ENCODE data around the gene ZNF594. TPM values are rescaled to one million over a fixed set of nuclear protein-coding genes. Genes with fewer than 3 reads are reported as not detected.
"Not testable (repeated sequence)": the region's sequence is repeated elsewhere in the genome, so short reads cannot be mapped to it uniquely, and the experiment has no call there.

ZNF594 gene
- 18.3 to 21.0 TPM (median 18.9 TPM) in 3 replicates for total RNA-seq

DNA sequence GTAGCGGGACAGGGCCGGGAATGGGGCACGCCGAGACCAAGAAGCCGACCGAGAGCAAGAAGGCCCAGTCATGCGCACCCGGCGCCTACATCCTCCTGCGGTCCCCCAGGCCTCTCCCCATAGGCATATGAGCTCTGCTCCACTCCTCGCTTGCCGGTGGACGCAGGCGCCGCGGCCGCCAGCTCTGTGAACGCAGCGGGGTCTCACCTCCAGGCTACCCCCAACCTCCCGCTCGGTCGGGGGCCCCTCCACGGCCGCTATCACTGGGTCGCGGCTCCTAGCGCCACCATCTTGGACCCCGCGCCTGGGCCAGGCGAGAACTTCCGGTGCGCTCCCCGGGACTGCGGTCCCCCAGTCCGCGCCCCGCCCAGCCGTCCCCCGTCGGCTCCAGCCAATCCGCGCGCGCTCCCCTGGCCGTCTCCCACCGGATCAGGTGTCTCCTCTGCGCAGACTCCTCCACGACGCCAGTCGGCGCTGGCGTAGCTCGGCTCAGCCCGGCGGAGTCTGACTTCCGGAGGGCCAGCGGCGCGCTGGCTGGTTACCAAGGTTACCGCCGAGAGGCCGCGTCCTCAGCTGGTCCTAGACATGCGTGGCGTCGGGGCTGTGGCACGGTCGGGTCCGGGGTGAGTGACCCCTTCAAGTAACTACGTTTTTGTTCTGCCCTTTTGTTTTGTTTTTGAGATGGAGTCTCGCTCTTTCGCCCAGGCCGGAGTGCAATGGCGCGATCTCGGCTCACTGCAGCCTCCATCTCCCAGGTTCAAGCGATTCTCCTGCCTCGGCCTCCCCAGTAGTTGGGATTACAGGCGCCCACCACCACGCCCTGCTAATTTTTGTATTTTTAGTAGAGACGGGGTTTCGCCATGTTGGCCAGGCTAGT is at the start of gene ZNF594:
ZNF594 (minus strand) TSS at position 328 of the 877 bp plus-strand sequence. CDS start 7,612 bp downstream, outside the sequence.
- peaks cover 40% of the 10 kb centered on the region for H3K36me3 Mint-ChIP-seq
- TF ChIP-seq, protein P1, sequence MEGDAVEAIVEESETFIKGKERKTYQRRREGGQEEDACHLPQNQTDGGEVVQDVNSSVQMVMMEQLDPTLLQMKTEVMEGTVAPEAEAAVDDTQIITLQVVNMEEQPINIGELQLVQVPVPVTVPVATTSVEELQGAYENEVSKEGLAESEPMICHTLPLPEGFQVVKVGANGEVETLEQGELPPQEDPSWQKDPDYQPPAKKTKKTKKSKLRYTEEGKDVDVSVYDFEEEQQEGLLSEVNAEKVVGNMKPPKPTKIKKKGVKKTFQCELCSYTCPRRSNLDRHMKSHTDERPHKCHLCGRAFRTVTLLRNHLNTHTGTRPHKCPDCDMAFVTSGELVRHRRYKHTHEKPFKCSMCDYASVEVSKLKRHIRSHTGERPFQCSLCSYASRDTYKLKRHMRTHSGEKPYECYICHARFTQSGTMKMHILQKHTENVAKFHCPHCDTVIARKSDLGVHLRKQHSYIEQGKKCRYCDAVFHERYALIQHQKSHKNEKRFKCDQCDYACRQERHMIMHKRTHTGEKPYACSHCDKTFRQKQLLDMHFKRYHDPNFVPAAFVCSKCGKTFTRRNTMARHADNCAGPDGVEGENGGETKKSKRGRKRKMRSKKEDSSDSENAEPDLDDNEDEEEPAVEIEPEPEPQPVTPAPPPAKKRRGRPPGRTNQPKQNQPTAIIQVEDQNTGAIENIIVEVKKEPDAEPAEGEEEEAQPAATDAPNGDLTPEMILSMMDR (IDR thresholded peaks at IDR 0.05; ENCODE audit: unreplicated experiment) = no peak

GRCh38 chr17:5239769-5240168 is 48.1 kb upstream of the ZNF594 start:
- not testable (repeated sequence) for DNase-seq (ENCODE audit: low spot score in 2 of 2, unreplicated experiment in 2 of 2); H3K36me3 Mint-ChIP-seq; H3K4me3 Mint-ChIP-seq

More for the DNA sequence above, at the start of gene ZNF594:
- peaks cover 22% of the 10 kb centered on the region for H3K4me1 Mint-ChIP-seq
- peak; percentile 95 to 96 for DNase-seq (ENCODE audit: low spot score in 2 of 2, unreplicated experiment in 2 of 2)
- H3K27me3 Mint-ChIP-seq (ENCODE audit: low read depth) = no peaks in the 10 kb centered on the region
- peak within 1 kb of the TSS; percentile 90 for H3K27ac Mint-ChIP-seq
- H3K4me3 Mint-ChIP-seq = peak within 1 kb of the TSS; percentile 88
- peaks cover 29% of the 10 kb centered on the region for H3K9me3 Mint-ChIP-seq

DNA sequence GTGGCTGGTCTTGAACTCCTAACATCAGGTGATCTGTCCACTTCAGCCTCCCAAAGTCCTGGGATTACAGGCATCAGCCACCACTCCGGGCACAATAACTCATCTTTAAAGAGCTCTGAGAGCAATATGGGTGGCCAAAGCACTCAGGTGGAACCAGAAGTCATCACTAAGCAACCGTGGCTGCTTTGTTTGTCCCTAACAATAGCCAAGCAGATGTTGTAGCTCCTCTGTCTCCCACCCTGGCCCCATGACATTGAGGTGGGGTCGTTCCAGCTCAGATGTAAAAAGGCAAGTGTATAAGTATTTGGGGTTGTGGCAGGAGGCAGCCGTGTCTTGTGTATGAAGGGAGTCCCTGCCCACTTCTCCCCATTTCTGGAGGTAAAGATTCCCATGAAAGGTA is 46.7 kb upstream of the ZNF594 start:
- Mint-ChIP-seq H3K27me3 (ENCODE audit: low read depth) (peaks cover 3% of the 10 kb centered on the region), H3K27ac (no peak overlapping the region), H3K36me3 (peaks cover 8% of the 10 kb centered on the region), H3K9me3 (no peaks in the 10 kb centered on the region), H3K4me1 (no peaks in the 10 kb centered on the region), H3K4me3 (no peak overlapping the region)
- DNase-seq (ENCODE audit: low spot score in 2 of 2, unreplicated experiment in 2 of 2) = no peak
- TF ChIP-seq, protein P1 (IDR thresholded peaks at IDR 0.05; ENCODE audit: unreplicated experiment) = no peak

More at GRCh38 chr17:5239769-5240168, 48.1 kb upstream of the ZNF594 start:
- H3K4me1 Mint-ChIP-seq; H3K9me3 Mint-ChIP-seq; H3K27me3 Mint-ChIP-seq (ENCODE audit: low read depth); H3K27ac Mint-ChIP-seq: not testable (repeated sequence)

GRCh38 chr17:5237541-5238016 is 45.9 kb upstream of the ZNF594 start:
- no peaks in the 10 kb centered on the region for H3K4me1 Mint-ChIP-seq
- peaks cover 3% of the 10 kb centered on the region for H3K27me3 Mint-ChIP-seq (ENCODE audit: low read depth)
- H3K9me3 Mint-ChIP-seq = no peaks in the 10 kb centered on the region
- H3K27ac Mint-ChIP-seq = no peak overlapping the region
- TF ChIP-seq, protein P1 (IDR thresholded peaks at IDR 0.05; ENCODE audit: unreplicated experiment) = no peak
- no peak for DNase-seq (ENCODE audit: low spot score in 2 of 2, unreplicated experiment in 2 of 2)
- H3K4me3 Mint-ChIP-seq = no peak overlapping the region
- peaks cover 8% of the 10 kb centered on the region for H3K36me3 Mint-ChIP-seq

GRCh38 chr17:5236938-5237540 is 45.4 kb upstream of the ZNF594 start:
- TF ChIP-seq, protein P1 (IDR thresholded peaks at IDR 0.05; ENCODE audit: unreplicated experiment) = no peak
- peaks cover 8% of the 10 kb centered on the region for H3K36me3 Mint-ChIP-seq
- DNase-seq (ENCODE audit: low spot score in 2 of 2, unreplicated experiment in 2 of 2) = no peak
- no peaks in the 10 kb centered on the region for H3K9me3 Mint-ChIP-seq
- H3K4me3 Mint-ChIP-seq = no peak overlapping the region
- no peaks in the 10 kb centered on the region for H3K4me1 Mint-ChIP-seq
- peaks cover 3% of the 10 kb centered on the region for H3K27me3 Mint-ChIP-seq (ENCODE audit: low read depth)
- no peak overlapping the region for H3K27ac Mint-ChIP-seq
